GM12801 (cell line): ENCODE data around the gene ANKRD6.

ENCODE experiments used
- TF ChIP-seq, protein P1 (sequence below): IDR thresholded peaks from one replicate; pipeline ENCODE4 v1.5.1; 2011; ENCODE audit warnings: control low read depth; ENCODE audit not compliant: insufficient read length; ENCODE audit errors: extremely low read depth

Gene ANKRD6

DNA sequence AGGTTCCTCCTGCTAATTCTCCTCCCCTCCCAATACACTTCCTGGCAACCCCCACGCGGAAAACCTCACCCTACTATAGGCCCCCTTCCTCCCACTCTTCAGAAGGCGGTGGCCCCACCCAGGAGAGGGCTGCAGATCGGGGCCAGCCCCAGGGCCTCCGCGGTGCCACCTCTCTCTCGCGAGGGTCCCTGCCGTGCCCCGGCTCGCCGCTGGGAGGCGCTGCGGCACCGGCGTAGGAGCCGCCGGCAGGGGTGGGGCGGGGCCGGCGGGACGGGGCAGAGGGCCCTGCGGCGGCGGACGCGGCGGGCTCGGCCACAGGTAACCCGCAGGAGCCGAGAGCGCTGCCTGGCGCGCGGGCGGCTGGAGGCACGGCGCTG, at the start of gene ANKRD6:
Gene ANKRD6, plus strand, starts transcription at position 278 of the 377 bp plus-strand sequence. CDS start 133,825 bp downstream, outside the sequence.
- TF ChIP-seq, protein P1, sequence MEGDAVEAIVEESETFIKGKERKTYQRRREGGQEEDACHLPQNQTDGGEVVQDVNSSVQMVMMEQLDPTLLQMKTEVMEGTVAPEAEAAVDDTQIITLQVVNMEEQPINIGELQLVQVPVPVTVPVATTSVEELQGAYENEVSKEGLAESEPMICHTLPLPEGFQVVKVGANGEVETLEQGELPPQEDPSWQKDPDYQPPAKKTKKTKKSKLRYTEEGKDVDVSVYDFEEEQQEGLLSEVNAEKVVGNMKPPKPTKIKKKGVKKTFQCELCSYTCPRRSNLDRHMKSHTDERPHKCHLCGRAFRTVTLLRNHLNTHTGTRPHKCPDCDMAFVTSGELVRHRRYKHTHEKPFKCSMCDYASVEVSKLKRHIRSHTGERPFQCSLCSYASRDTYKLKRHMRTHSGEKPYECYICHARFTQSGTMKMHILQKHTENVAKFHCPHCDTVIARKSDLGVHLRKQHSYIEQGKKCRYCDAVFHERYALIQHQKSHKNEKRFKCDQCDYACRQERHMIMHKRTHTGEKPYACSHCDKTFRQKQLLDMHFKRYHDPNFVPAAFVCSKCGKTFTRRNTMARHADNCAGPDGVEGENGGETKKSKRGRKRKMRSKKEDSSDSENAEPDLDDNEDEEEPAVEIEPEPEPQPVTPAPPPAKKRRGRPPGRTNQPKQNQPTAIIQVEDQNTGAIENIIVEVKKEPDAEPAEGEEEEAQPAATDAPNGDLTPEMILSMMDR = no peak

DNA sequence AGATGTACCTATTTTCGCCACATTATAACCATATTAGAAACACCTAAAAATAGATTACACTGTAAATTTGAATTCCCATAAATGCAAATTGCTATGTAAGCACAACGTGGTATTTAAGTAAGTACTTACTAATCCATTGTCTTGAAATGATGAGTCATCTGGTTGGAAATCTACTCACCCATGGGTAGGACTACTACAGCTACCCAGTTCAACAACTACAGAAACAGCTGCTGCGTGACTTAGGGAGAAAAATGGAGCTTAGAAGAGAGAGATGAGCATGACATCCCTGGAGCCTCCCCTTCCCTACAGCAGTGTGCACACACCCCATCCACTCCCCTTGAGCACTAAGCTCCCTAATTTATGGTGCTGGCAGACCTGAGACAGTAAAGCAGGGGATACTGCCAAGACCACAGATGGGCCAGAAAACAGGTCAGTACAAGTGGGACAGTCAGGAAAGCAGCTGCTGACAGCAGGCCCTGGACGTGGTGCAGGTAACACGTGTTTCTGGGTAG, 47.7 kb upstream of the ANKRD6 start:
- TF ChIP-seq, protein P1 = no peak

DNA sequence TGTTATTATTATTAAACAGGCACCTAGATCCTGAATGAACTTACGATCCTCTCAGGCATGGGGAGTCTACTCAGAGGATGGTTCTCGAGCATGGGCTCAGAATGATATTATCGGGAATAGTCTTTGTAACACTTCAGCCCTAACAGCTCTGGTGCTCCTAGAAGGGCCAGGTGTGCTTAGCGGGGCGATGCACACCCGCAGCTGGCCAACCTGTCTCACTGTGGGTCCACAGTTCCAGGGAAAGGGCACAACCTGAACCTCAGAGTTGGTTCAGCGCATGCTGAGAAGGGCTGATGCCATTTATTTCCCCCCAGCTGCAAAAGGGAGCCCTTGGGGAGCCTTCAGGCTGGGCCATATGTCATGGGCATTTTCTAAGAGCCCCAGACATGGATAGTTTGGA, 47.1 kb upstream of the ANKRD6 start:
- TF ChIP-seq, protein P1 = no peak

DNA sequence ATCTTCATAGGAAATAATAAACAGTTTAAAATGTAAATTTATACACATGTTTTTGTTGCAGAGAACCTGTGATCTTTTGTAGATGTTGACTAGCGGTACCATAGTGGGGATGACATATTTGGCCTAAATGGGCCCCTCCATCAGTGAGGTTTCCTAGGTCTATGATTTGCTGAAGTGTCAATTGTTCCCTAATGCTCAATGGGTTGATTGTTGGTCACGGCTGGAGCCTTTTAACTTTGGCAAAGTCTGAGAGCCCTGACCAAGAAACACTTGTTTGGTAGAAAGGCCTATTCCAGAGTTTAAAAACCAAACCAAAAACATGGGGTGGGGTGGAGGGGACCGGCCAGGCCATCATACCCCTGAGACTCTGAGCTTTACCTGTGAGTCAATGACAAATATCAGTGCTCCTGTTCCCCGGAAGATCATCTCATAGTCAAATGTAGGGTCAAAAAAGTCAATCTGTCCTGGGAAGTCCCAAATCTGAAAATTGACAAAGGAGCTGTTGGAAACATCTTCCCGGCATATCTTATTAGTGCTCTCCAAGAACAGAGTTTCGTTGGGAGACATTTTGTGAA, 45.9 kb upstream of the ANKRD6 start:
- TF ChIP-seq, protein P1 = no peak

DNA sequence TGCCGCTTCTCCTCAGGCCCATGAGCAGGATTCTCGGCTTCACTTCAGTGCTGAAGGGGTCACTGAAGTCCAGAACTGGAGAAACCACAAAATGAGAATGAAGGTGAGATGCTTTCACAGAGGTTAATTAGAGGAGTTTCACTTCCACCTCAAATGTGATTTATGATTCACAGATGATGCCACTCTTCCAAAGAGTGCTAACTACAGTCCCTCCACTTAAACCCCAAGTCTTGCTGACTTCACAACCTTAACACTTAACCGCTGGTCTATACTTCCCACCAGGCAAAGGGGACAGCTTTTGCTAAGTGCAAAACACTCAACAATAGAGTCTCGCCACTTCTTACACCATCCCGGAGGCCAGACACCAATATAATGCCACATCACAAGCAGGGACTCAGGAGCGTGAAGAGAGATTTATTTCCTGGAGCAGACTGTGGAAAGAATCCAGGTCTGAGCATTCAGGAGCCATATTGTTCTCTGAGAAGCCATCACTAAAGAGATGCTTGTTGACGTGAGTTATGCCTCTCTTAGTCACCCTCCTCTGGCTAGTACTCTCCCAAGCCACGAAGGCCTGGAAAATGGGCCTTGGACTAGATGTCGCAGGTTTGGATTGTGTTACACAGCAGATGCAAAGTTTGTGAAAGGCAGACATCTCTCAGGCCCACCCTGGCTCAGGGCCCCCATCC, 45.3 kb upstream of the ANKRD6 start:
- TF ChIP-seq, protein P1 = no peak

DNA sequence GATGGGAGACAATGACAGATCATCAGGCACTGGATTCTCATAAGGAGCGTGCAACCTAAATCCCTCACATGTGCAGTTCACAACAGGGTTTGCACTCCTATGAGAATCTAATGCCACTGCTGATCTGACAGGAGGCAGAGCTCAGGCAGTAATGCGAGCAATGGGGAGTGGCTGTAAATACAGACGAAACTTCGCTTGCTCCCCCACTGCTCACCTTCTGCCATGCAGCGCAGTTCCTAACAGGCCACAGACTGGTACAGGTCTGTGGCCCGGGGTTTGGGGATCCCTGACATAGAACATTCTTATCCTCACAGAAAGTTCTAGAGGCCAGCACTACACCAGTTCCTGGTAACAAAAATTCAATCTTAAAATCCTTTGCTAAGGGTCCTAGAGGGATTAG, 44.1 kb upstream of the ANKRD6 start:
- TF ChIP-seq, protein P1 = no peak

DNA sequence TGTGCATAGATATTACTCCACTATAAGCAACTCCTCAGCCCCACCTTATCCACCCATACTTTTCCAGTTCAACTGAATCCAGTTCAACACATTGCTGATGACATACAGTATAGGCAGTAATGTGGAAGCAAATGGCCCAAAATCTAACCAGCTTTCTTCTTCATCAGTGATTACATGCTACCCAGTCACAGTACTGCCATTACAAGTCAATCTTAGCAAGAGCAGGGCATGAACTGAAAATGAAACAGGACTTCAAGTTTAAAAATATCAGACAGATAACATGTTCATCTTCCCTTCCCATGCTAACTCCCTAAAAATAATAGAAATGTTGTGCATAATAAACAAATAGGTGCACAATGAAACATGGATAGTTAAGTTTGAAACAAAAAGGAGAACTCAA, 40.1 kb upstream of the ANKRD6 start:
- TF ChIP-seq, protein P1 = no peak
